ENCODE measurements around the gene RHOH.

Gene RHOH

GRCh38 chr4:40246938-40247337 lies 50.1 kb downstream of the RHOH start:
- Histone ChIP-seq H3K27me3 (ENCODE audit: control insufficient read depth, insufficient read depth, low read length) (no peaks in the 10 kb centered on the region), H3K4me3 (ENCODE audit: low read length) (no peak overlapping the region), H3K9me3 (ENCODE audit: control insufficient read depth, low read length) (no peaks in the 10 kb centered on the region), H3K9ac (ENCODE audit: low read length) (no peak overlapping the region), H3K36me3 (ENCODE audit: control insufficient read depth, insufficient read depth, low read length) (no peaks in the 10 kb centered on the region), H3K4me1 (ENCODE audit: control insufficient read depth, insufficient read depth, low read length) (peaks cover 34% of the 10 kb centered on the region)

GRCh38 chr4:40247350-40247749 lies 50.5 kb downstream of the RHOH start:
- H3K9me3 ChIP-seq (ENCODE audit: control insufficient read depth, low read length), result no peaks in the 10 kb centered on the region
- H3K4me1 ChIP-seq (ENCODE audit: control insufficient read depth, insufficient read depth, low read length), result peaks cover 34% of the 10 kb centered on the region
- H3K27me3 ChIP-seq (ENCODE audit: control insufficient read depth, insufficient read depth, low read length), result no peaks in the 10 kb centered on the region
- no peak overlapping the region for H3K4me3 ChIP-seq (ENCODE audit: low read length)
- no peak overlapping the region for H3K9ac ChIP-seq (ENCODE audit: low read length)
- H3K36me3 ChIP-seq (ENCODE audit: control insufficient read depth, insufficient read depth, low read length), result no peaks in the 10 kb centered on the region

- Histone ChIP-seq H3K4me3 (ENCODE audit: low read length) (no peak overlapping the region), H3K4me1 (ENCODE audit: control insufficient read depth, insufficient read depth, low read length) (peaks cover 38% of the 10 kb centered on the region)
Observed at GRCh38 chr4:40251366-40251765, 54.5 kb downstream of the RHOH start.

GRCh38 chr4:40253906-40254305 lies 57.1 kb downstream of the RHOH start:
- Histone ChIP-seq H3K27me3 (ENCODE audit: control insufficient read depth, insufficient read depth, low read length) (no peaks in the 10 kb centered on the region), H3K4me1 (ENCODE audit: control insufficient read depth, insufficient read depth, low read length) (peaks cover 34% of the 10 kb centered on the region), H3K9me3 (ENCODE audit: control insufficient read depth, low read length) (no peaks in the 10 kb centered on the region), H3K36me3 (ENCODE audit: control insufficient read depth, insufficient read depth, low read length) (no peaks in the 10 kb centered on the region), H3K4me3 (ENCODE audit: low read length) (no peak overlapping the region), H3K9ac (ENCODE audit: low read length) (no peak overlapping the region)

More at GRCh38 chr4:40251366-40251765, 54.5 kb downstream of the RHOH start:
- no peaks in the 10 kb centered on the region for H3K36me3 ChIP-seq (ENCODE audit: control insufficient read depth, insufficient read depth, low read length)
- no peak overlapping the region for H3K9ac ChIP-seq (ENCODE audit: low read length)
- no peaks in the 10 kb centered on the region for H3K27me3 ChIP-seq (ENCODE audit: control insufficient read depth, insufficient read depth, low read length)
- no peaks in the 10 kb centered on the region for H3K9me3 ChIP-seq (ENCODE audit: control insufficient read depth, low read length)

- no peaks in the 10 kb centered on the region for H3K27me3 ChIP-seq (ENCODE audit: control insufficient read depth, insufficient read depth, low read length)
- no peaks in the 10 kb centered on the region for H3K9me3 ChIP-seq (ENCODE audit: control insufficient read depth, low read length)
Observed at GRCh38 chr4:40254608-40255392, 58.0 kb downstream of the RHOH start.

GRCh38 chr4:40255393-40256281 lies 58.8 kb downstream of the RHOH start:
- Histone ChIP-seq H3K9ac (ENCODE audit: low read length) (no peak overlapping the region), H3K27me3 (ENCODE audit: control insufficient read depth, insufficient read depth, low read length) (no peaks in the 10 kb centered on the region), H3K4me1 (ENCODE audit: control insufficient read depth, insufficient read depth, low read length) (peaks cover 28% of the 10 kb centered on the region), H3K36me3 (ENCODE audit: control insufficient read depth, insufficient read depth, low read length) (no peaks in the 10 kb centered on the region), H3K9me3 (ENCODE audit: control insufficient read depth, low read length) (no peaks in the 10 kb centered on the region), H3K4me3 (ENCODE audit: low read length) (no peak overlapping the region)

More at GRCh38 chr4:40254608-40255392, 58.0 kb downstream of the RHOH start:
- Histone ChIP-seq H3K9ac (ENCODE audit: low read length) (no peak overlapping the region), H3K36me3 (ENCODE audit: control insufficient read depth, insufficient read depth, low read length) (no peaks in the 10 kb centered on the region), H3K4me1 (ENCODE audit: control insufficient read depth, insufficient read depth, low read length) (peaks cover 31% of the 10 kb centered on the region), H3K4me3 (ENCODE audit: low read length) (no peak overlapping the region)

- H3K4me1 ChIP-seq (ENCODE audit: control insufficient read depth, insufficient read depth, low read length), result peaks cover 28% of the 10 kb centered on the region
- no peak overlapping the region for H3K4me3 ChIP-seq (ENCODE audit: low read length)
- H3K9ac ChIP-seq (ENCODE audit: low read length), result no peak overlapping the region
- H3K36me3 ChIP-seq (ENCODE audit: control insufficient read depth, insufficient read depth, low read length), result no peaks in the 10 kb centered on the region
- no peaks in the 10 kb centered on the region for H3K27me3 ChIP-seq (ENCODE audit: control insufficient read depth, insufficient read depth, low read length)
- no peaks in the 10 kb centered on the region for H3K9me3 ChIP-seq (ENCODE audit: control insufficient read depth, low read length)
Observed at GRCh38 chr4:40256329-40256728, 59.5 kb downstream of the RHOH start.

GRCh38 chr4:40256817-40257216 lies 60.0 kb downstream of the RHOH start:
- Histone ChIP-seq H3K27me3 (ENCODE audit: control insufficient read depth, insufficient read depth, low read length) (no peaks in the 10 kb centered on the region), H3K9ac (ENCODE audit: low read length) (no peak overlapping the region), H3K36me3 (ENCODE audit: control insufficient read depth, insufficient read depth, low read length) (no peaks in the 10 kb centered on the region), H3K4me1 (ENCODE audit: control insufficient read depth, insufficient read depth, low read length) (peaks cover 28% of the 10 kb centered on the region), H3K9me3 (ENCODE audit: control insufficient read depth, low read length) (no peaks in the 10 kb centered on the region), H3K4me3 (ENCODE audit: low read length) (no peak overlapping the region)

GRCh38 chr4:40258627-40259026 lies 61.8 kb downstream of the RHOH start:
- no peaks in the 10 kb centered on the region for H3K27me3 ChIP-seq (ENCODE audit: control insufficient read depth, insufficient read depth, low read length)
- no peak overlapping the region for H3K9ac ChIP-seq (ENCODE audit: low read length)
- H3K9me3 ChIP-seq (ENCODE audit: control insufficient read depth, low read length), result no peaks in the 10 kb centered on the region
- H3K36me3 ChIP-seq (ENCODE audit: control insufficient read depth, insufficient read depth, low read length), result no peaks in the 10 kb centered on the region
- H3K4me1 ChIP-seq (ENCODE audit: control insufficient read depth, insufficient read depth, low read length), result peaks cover 28% of the 10 kb centered on the region
- H3K4me3 ChIP-seq (ENCODE audit: low read length), result no peak overlapping the region

- H3K4me3 ChIP-seq (ENCODE audit: low read length), result no peak overlapping the region
- H3K27me3 ChIP-seq (ENCODE audit: control insufficient read depth, insufficient read depth, low read length), result no peaks in the 10 kb centered on the region
- peaks cover 5% of the 10 kb centered on the region for H3K4me1 ChIP-seq (ENCODE audit: control insufficient read depth, insufficient read depth, low read length)
- no peaks in the 10 kb centered on the region for H3K36me3 ChIP-seq (ENCODE audit: control insufficient read depth, insufficient read depth, low read length)
- H3K9me3 ChIP-seq (ENCODE audit: control insufficient read depth, low read length), result no peaks in the 10 kb centered on the region
- no peak overlapping the region for H3K9ac ChIP-seq (ENCODE audit: low read length)
Observed at GRCh38 chr4:40261231-40262076, 64.6 kb downstream of the RHOH start.

- no peak overlapping the region for H3K9ac ChIP-seq (ENCODE audit: low read length)
- no peaks in the 10 kb centered on the region for H3K36me3 ChIP-seq (ENCODE audit: control insufficient read depth, insufficient read depth, low read length)
- peaks cover 5% of the 10 kb centered on the region for H3K4me1 ChIP-seq (ENCODE audit: control insufficient read depth, insufficient read depth, low read length)
- H3K9me3 ChIP-seq (ENCODE audit: control insufficient read depth, low read length), result no peaks in the 10 kb centered on the region
- no peaks in the 10 kb centered on the region for H3K27me3 ChIP-seq (ENCODE audit: control insufficient read depth, insufficient read depth, low read length)
- no peak overlapping the region for H3K4me3 ChIP-seq (ENCODE audit: low read length)
Observed at GRCh38 chr4:40262077-40262528, 65.3 kb downstream of the RHOH start.

Measured in mucosa of stomach (tissue), 1 donor.